H9 (cell line): ENCODE measurements around the gene BBS10. TPM values are rescaled to one million over a fixed set of nuclear protein-coding genes. Genes with fewer than 3 reads are reported as not detected.

Experiments
- DNase-seq: peaks from one replicate; pipeline ENCODE4 v3.0.0-alpha.2; 2017
- H2AFZ ChIP-seq: one replicate; pipeline ENCODE4 v1.6.1; 2013; ENCODE audit warnings: mild to moderate bottlenecking, low read length, control low read depth, moderate library complexity
- H2AK5ac ChIP-seq: 2 replicates; pipeline ENCODE4 v1.6.1; 2013; ENCODE audit warnings: low read length, control low read depth, mixed read lengths; ENCODE audit not compliant: insufficient read length
- H2BK120ac ChIP-seq: one replicate; pipeline ENCODE4 v1.6.1; 2013; ENCODE audit warnings: low read depth, mild to moderate bottlenecking, low read length, control low read depth, inconsistent platforms; ENCODE audit not compliant: poor library complexity, severe bottlenecking
- H2BK12ac ChIP-seq: 2 replicates; pipeline ENCODE4 v1.6.1; 2013; ENCODE audit warnings: low read length, control low read depth, mixed read lengths, low read depth; ENCODE audit not compliant: insufficient read length
- H2BK15ac ChIP-seq: 2 replicates; pipeline ENCODE4 v1.6.1; 2013; ENCODE audit warnings: low read depth, low read length, control low read depth
- H2BK20ac ChIP-seq: one replicate; pipeline ENCODE4 v1.6.1; 2013; ENCODE audit warnings: low read depth, mild to moderate bottlenecking, low read length, control low read depth, inconsistent platforms; ENCODE audit not compliant: poor library complexity, severe bottlenecking
- H2BK5ac ChIP-seq: 2 replicates; pipeline ENCODE4 v1.6.1; 2013; ENCODE audit warnings: low read length, control low read depth, mixed read lengths; ENCODE audit not compliant: insufficient read length
- H3K14ac ChIP-seq: 2 replicates; pipeline ENCODE4 v1.6.1; 2013; ENCODE audit warnings: low read length, control low read depth; ENCODE audit not compliant: insufficient read depth
- H3K18ac ChIP-seq: 2 replicates; pipeline ENCODE4 v1.6.1; 2013; ENCODE audit warnings: low read depth, mild to moderate bottlenecking, mixed read lengths, low read length, control low read depth; ENCODE audit not compliant: insufficient read length
- H3K23ac ChIP-seq: 2 replicates; pipeline ENCODE4 v1.6.1; 2013; ENCODE audit warnings: low read length, control low read depth, mixed read lengths, low read depth; ENCODE audit not compliant: insufficient read length
- H3K23me2 ChIP-seq: 2 replicates; pipeline ENCODE4 v1.6.1; 2013; ENCODE audit warnings: low read depth, mild to moderate bottlenecking, mixed read lengths, low read length, control low read depth; ENCODE audit not compliant: insufficient read length, poor library complexity, severe bottlenecking
- H3K27ac ChIP-seq: 2 replicates; pipeline ENCODE4 v1.5.1; 2013; ENCODE audit warnings: low read length, control low read depth, mixed read lengths, low read depth; ENCODE audit not compliant: insufficient read length
- H3K27me3 ChIP-seq: 2 replicates; pipeline ENCODE4 v1.6.1; 2013; ENCODE audit warnings: low read length, control low read depth, inconsistent platforms; ENCODE audit not compliant: insufficient read depth
- H3K4ac ChIP-seq: 2 replicates; pipeline ENCODE4 v1.6.1; 2013; ENCODE audit warnings: low read depth, mild to moderate bottlenecking, control low read depth, inconsistent platforms, low read length, moderate library complexity
- H3K4me1 ChIP-seq: 2 replicates; pipeline ENCODE4 v1.6.1; 2013; ENCODE audit warnings: low read length, control low read depth, inconsistent platforms; ENCODE audit not compliant: insufficient read depth
- H3K4me2 ChIP-seq: 2 replicates; pipeline ENCODE4 v1.6.1; 2013; ENCODE audit warnings: low read length, control low read depth, mixed read lengths; ENCODE audit not compliant: insufficient read length, insufficient read depth
- H3K56ac ChIP-seq: 2 replicates; pipeline ENCODE4 v1.6.1; 2013; ENCODE audit warnings: low read depth, mild to moderate bottlenecking, mixed read lengths, low read length, control low read depth; ENCODE audit not compliant: insufficient read length
- H3K79me1 ChIP-seq: 2 replicates; pipeline ENCODE4 v1.6.1; 2013; ENCODE audit warnings: low read depth, mild to moderate bottlenecking, moderate library complexity, low read length, control low read depth, inconsistent platforms; ENCODE audit not compliant: insufficient read depth, poor library complexity, severe bottlenecking
- H3K79me2 ChIP-seq: 2 replicates; pipeline ENCODE4 v1.6.1; 2013; ENCODE audit warnings: low read length, control low read depth, inconsistent platforms; ENCODE audit not compliant: insufficient read depth
- H3K9ac ChIP-seq: 2 replicates; pipeline ENCODE4 v1.6.1; 2013; ENCODE audit warnings: low read length, control low read depth, mixed read lengths; ENCODE audit not compliant: insufficient read length; ENCODE audit errors: extremely low read depth
- H3K9me3 ChIP-seq: one replicate; pipeline ENCODE4 v1.6.1; 2013; ENCODE audit warnings: low read depth, low read length, inconsistent platforms; ENCODE audit not compliant: control insufficient read depth
- H3T11ph ChIP-seq: one replicate; pipeline ENCODE4 v1.6.1; 2013; ENCODE audit warnings: mild to moderate bottlenecking, low read length, control low read depth, inconsistent platforms
- H4K20me1 ChIP-seq: one replicate; pipeline ENCODE4 v1.6.1; 2013; ENCODE audit not compliant: control insufficient read depth, insufficient read length, insufficient read depth
- H4K5ac ChIP-seq: 2 replicates; pipeline ENCODE4 v1.6.1; 2013; ENCODE audit warnings: low read depth, mild to moderate bottlenecking, mixed read lengths, low read length, control low read depth; ENCODE audit not compliant: insufficient read length
- H4K8ac ChIP-seq: replicated peaks from 2 replicates; pipeline ENCODE4 v1.6.1; 2013; ENCODE audit warnings: low read length, control low read depth, mixed read lengths, low read depth; ENCODE audit not compliant: insufficient read length
- H4K91ac ChIP-seq: 2 replicates; pipeline ENCODE4 v1.6.1; 2013; ENCODE audit warnings: low read depth, mild to moderate bottlenecking, moderate library complexity, mixed read lengths, low read length, control low read depth; ENCODE audit not compliant: insufficient read length
- H3K27ac Mint-ChIP-seq, 3 experiments: 2 replicates in 2 of 3; 3 replicates in 1 of 3; pipeline ENCODE4 v1.8.0; 2020 to 2021; ENCODE audit warnings: mixed read lengths in 3 of 3, mild to moderate bottlenecking in 1 of 3, moderate library complexity in 1 of 3
- H3K27me3 Mint-ChIP-seq: 2 replicates; pipeline ENCODE4 v1.8.0; 2021; ENCODE audit warnings: low read depth, mild to moderate bottlenecking, moderate library complexity, mixed read lengths
- H3K36me3 Mint-ChIP-seq, 3 experiments: 2 replicates in 2 of 3; 3 replicates in 1 of 3; pipeline ENCODE4 v1.8.0; 2020 to 2021; ENCODE audit warnings: low read depth in 3 of 3, mixed read lengths in 3 of 3; ENCODE audit not compliant: insufficient read depth in 1 of 3
- H3K4me1 Mint-ChIP-seq, 2 experiments: 2 replicates each; pipeline ENCODE4 v1.8.0; 2020; ENCODE audit warnings: mixed read lengths in 2 of 2
- H3K4me3 Mint-ChIP-seq, 2 experiments: 2 replicates in 1 of 2; 3 replicates in 1 of 2; pipeline ENCODE4 v1.8.0; 2020 to 2021; ENCODE audit warnings: mild to moderate bottlenecking in 2 of 2, mixed read lengths in 2 of 2, moderate library complexity in 1 of 2
- H3K9me3 Mint-ChIP-seq, 2 experiments: 2 replicates in 1 of 2; 3 replicates in 1 of 2; pipeline ENCODE4 v1.8.0; 2020; ENCODE audit warnings: mild to moderate bottlenecking in 2 of 2, mixed read lengths in 2 of 2, moderate library complexity in 1 of 2
- CTCF ChIP-seq: fragments of 200-600 bp; sonication (generic); conservative IDR thresholded peaks from 3 replicates; pipeline ENCODE4 v1.8.0; 2021; ENCODE audit warnings: antibody characterized with exemption, mild to moderate bottlenecking
- WGBS: extraction: QIAGEN DNeasy Blood & Tissue Kit; methylation state at CpG from one replicate; pipeline ENCODE4 v1.1.7; 2013; ENCODE audit warnings: missing lambda C conversion rate, low lambda C conversion rate, mixed read lengths; ENCODE audit not compliant: insufficient read length; ENCODE audit errors: extremely low coverage; 5-methylcytosine and 5-hydroxymethylcytosine counted together
- total RNA-seq: library from RNA; stranded (reverse); gene quantifications from 2 replicates; pipeline ENCODE4 v1.2.1, GENCODE V29; 2021

The BBS10 gene
- total RNA-seq, 1 experiment from 2014 or later, result 6.6 TPM

DNA sequence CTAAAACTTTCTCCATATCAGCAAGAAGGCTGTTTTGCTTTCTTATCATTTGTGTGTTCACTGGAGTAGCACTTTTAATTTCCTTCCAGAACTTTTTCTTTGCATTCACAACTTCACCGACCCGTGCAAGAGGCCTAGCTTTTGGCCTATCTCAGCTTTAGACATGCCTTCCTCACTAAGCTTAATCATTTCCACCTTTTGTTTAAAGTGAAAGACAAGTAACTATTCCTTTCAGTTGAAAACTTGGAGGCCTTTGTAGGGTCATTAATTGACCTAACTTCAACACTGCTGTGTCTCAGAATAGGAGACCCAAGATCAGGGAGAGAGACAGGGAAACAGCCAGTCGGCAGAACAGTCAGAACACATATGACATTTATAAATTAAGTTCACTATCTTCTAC lies 39.3 kb downstream of the BBS10 start:
- no peak for DNase-seq

More for the DNA sequence above, 39.3 kb downstream of the BBS10 start:
- no peak overlapping the region for H3K23ac ChIP-seq
- H4K5ac ChIP-seq, result no peak overlapping the region
- H3K27me3 ChIP-seq, result no peaks in the 10 kb centered on the region
- no peaks in the 10 kb centered on the region for H3K23me2 ChIP-seq
- no peak overlapping the region for H2BK120ac ChIP-seq
- Mint-ChIP-seq H3K4me3 (no peak overlapping the region), H3K36me3 (no peaks in the 10 kb centered on the region), H3K27ac (no peak overlapping the region), H3K4me1 (peaks cover 15 to 16% of the 10 kb centered on the region in 2 experiments), H3K27me3 (no peaks in the 10 kb centered on the region), H3K9me3 (no peaks in the 10 kb centered on the region)
- no peak overlapping the region for H2BK20ac ChIP-seq
- H3K56ac ChIP-seq, result no peak overlapping the region
- no peak overlapping the region for H3K27ac ChIP-seq
- H4K20me1 ChIP-seq, result no peaks in the 10 kb centered on the region
- H3K18ac ChIP-seq, result no peak overlapping the region
- no peak overlapping the region for H4K91ac ChIP-seq
- no peak overlapping the region for H3K14ac ChIP-seq
- H2AFZ ChIP-seq, result no peak overlapping the region
- H3T11ph ChIP-seq, result no peak overlapping the region
- no peaks in the 10 kb centered on the region for H3K79me2 ChIP-seq
- no peak overlapping the region for H2BK5ac ChIP-seq
- no peak overlapping the region for H3K9ac ChIP-seq
- no peaks in the 10 kb centered on the region for H3K9me3 ChIP-seq
- H4K8ac ChIP-seq, result no peak overlapping the region
- H2AK5ac ChIP-seq, result no peak overlapping the region
- H3K4me2 ChIP-seq, result no peak overlapping the region
- H2BK15ac ChIP-seq, result no peak overlapping the region
- H2BK12ac ChIP-seq, result no peak overlapping the region
- H3K79me1 ChIP-seq, result no peaks in the 10 kb centered on the region
- H3K4ac ChIP-seq, result no peak overlapping the region
- TF ChIP-seq CTCF, result no peak
- WGBS, result no CpG with 5 or more reads among the region's 3 CpGs
- H3K4me1 ChIP-seq, result 0 out of 2 replicates have a peak, but pooled peaks cover 2% of the 10 kb centered on the region
